ENCODE results near the gene STK33.

DNA sequence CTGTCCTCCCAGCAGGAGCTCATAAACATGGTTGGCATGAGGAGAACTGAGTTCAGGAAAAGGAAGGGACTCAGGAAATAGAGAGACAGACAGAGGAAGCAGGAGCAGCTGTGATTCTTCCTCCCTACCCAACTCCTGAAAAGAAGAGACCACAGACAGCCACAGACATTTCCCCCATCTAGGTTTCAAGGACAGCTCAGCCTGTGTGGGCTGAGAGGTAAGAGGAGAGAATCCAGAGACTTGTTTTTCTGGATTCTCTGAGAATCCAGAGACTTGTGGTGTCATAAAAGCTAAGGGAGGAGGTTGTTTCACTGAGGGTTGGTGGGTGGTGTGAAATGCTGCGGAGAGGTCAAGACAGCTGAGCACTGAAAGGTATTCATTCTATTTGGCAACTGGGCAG is 19.0 kb upstream of the STK33 start:
- TF ChIP-seq CTCF (IDR thresholded peaks at IDR 0.05) (no peak), POLR2A (IDR thresholded peaks at IDR 0.05) (no peak)

All from esophagus squamous epithelium (tissue), 4 donors.